COLO668 (cell line): Measurements from ENCODE around the gene FER1L5.

Experiments used
- DNase-seq: peaks from one replicate; lab custom pipeline; 2025; ENCODE audit not compliant: unreplicated experiment; lab: John Stamatoyannopoulos, UW

Gene FER1L5

GRCh38 chr2:96739076-96739632 lies 96.6 kb downstream of the FER1L5 start:
- DNase-seq = no peak

GRCh38 chr2:96739633-96740428 lies 97.3 kb downstream of the FER1L5 start, which contains the start of gene LMAN2L:
TSS of gene LMAN2L (minus strand) at chr2:96740064. CDS start at chr2:96740040, 24 bp downstream.
- DNase-seq = peak; percentile 96

GRCh38 chr2:96747061-96747617 lies 104.6 kb downstream of the FER1L5 start:
- DNase-seq = no peak

GRCh38 chr2:96751800-96752199 lies 109.2 kb downstream of the FER1L5 start:
- DNase-seq = no peak

- DNase-seq = no peak
Observed at GRCh38 chr2:96753661-96754282, 111.2 kb downstream of the FER1L5 start.

DNA sequence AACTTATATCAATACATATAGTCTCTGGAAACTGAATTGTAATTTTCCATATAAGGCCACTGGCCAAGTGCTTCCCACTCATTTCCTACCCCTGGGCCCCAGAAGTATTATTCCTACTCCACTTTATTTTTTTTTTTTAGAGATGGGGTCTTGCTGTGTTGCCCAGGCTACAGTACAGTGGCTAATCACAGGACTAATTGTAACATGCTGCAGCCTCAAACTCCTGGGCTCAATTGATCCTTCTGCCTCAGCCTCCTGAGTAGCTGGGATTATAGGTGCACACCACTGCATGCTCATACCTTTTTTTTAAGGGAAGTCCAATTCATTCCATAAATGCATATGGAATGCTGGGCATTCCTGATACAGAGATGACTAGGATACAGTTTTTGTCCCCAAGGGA lies 111.8 kb downstream of the FER1L5 start:
- no peak for DNase-seq
